DOHH2 (cell line): ENCODE data around the gene COBLL1.

Experiments
- H3F3A ChIP-seq: fragments of 200-600 bp; sonication (generic), shearing (Covaris generic); 2 replicates; pipeline ENCODE4 v1.6.0; 2016; ENCODE audit warnings: antibody characterized with exemption, mild to moderate bottlenecking; ENCODE audit not compliant: control insufficient read depth, insufficient read depth
- H3K27ac ChIP-seq: fragments of 200-600 bp; sonication (generic); 2 replicates; pipeline ENCODE4 v1.5.1; 2014; ENCODE audit warnings: low read depth, mild to moderate bottlenecking, low read length, moderate library complexity
- H3K27me3 ChIP-seq: fragments of 200-600 bp; sonication (generic); 2 replicates; pipeline ENCODE4 v1.6.1; 2014; ENCODE audit warnings: mild to moderate bottlenecking, low read length, mixed read lengths; ENCODE audit not compliant: control insufficient read depth
- H3K36me3 ChIP-seq: fragments of 200-600 bp; sonication (generic); 2 replicates; pipeline ENCODE4 v1.6.1; 2014; ENCODE audit warnings: mild to moderate bottlenecking, low read length, moderate library complexity, mixed read lengths; ENCODE audit not compliant: control insufficient read depth
- H3K4me1 ChIP-seq: fragments of 200-600 bp; sonication (generic); 2 replicates; pipeline ENCODE4 v1.6.1; 2014; ENCODE audit warnings: mild to moderate bottlenecking, low read length, mixed read lengths; ENCODE audit not compliant: control insufficient read depth
- H3K4me2 ChIP-seq: fragments of 200-600 bp; sonication (generic); 2 replicates; pipeline ENCODE4 v1.6.0; 2014; ENCODE audit warnings: mild to moderate bottlenecking, low read length, moderate library complexity
- H3K4me3 ChIP-seq: fragments of 200-600 bp; sonication (generic); 2 replicates; pipeline ENCODE4 v1.5.1; 2014; ENCODE audit warnings: mild to moderate bottlenecking, low read length, mixed read lengths
- H3K79me2 ChIP-seq: fragments of 200-600 bp; sonication (generic); 2 replicates; pipeline ENCODE4 v1.6.1; 2014; ENCODE audit warnings: mild to moderate bottlenecking, low read length, mixed read lengths; ENCODE audit not compliant: control insufficient read depth
- H3K9me2 ChIP-seq: fragments of 200-600 bp; sonication (generic); replicated peaks from 2 replicates; pipeline ENCODE4 v1.6.1; 2014; ENCODE audit warnings: mild to moderate bottlenecking, low read length, mixed read lengths; ENCODE audit not compliant: control insufficient read depth
- H3K9me3 ChIP-seq: fragments of 200-600 bp; sonication (generic); 2 replicates; pipeline ENCODE4 v1.6.1; 2014; ENCODE audit warnings: antibody characterized with exemption, low read length, mixed read lengths; ENCODE audit not compliant: control insufficient read depth, insufficient read depth
- H4K20me1 ChIP-seq: fragments of 200-600 bp; sonication (generic); 2 replicates; pipeline ENCODE4 v1.6.0; 2014; ENCODE audit warnings: low read depth, mild to moderate bottlenecking, antibody characterized with exemption, low read length, moderate library complexity; ENCODE audit not compliant: control insufficient read depth, insufficient read depth
- EZH2phosphoT487 ChIP-seq: fragments of 200-600 bp; sonication (generic); IDR thresholded peaks from 2 replicates; pipeline ENCODE4 v1.6.1; 2017; ENCODE audit warnings: borderline replicate concordance, mild to moderate bottlenecking, antibody characterized with exemption, low read length, moderate library complexity, mixed read lengths
- TF ChIP-seq, protein P1 (sequence below): fragments of 200-600 bp; sonication (generic); IDR thresholded peaks from one replicate; pipeline ENCODE4 v1.5.1; 2014; ENCODE audit warnings: antibody characterized with exemption, mild to moderate bottlenecking, low read depth, low read length; ENCODE audit not compliant: poor library complexity, severe bottlenecking

Gene COBLL1

DNA sequence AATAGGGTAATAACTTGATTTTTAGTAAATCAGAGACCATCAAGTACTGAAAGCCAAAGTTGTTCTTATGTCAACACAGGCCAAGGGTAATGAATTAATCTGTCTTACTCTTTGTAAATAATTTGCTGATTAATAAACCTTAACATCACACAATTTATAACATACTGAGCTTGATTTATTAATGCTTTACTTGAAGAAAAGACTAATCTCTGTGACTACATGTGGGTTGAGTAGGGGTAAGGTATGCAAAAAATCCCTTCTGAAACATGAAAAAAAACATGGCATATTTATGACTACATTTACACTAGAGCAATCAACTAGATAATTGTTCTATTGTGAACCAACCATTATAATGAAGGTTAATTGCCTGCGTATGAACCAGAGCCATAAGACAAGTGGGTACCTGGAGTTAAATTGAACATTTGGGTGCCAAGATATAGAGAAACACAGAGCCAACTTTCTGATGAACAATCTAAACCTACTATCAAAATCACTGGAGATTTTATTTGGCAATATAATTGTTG is 152.7 kb downstream of the COBLL1 start:
- Histone ChIP-seq H3K4me1 (no peaks in the 10 kb centered on the region), H3K27ac (no peak overlapping the region), H3K4me2 (no peak overlapping the region), H3K9me2 (no peaks in the 10 kb centered on the region), H3K36me3 (no peaks in the 10 kb centered on the region; the same call in 1 of the 2 replicates), H3K4me3 (no peak overlapping the region), H3K9me3 (no peaks in the 10 kb centered on the region), H3K79me2 (no peaks in the 10 kb centered on the region), H4K20me1 (no peaks in the 10 kb centered on the region), H3F3A (no peaks in the 10 kb centered on the region), H3K27me3 (no peaks in the 10 kb centered on the region)
- TF ChIP-seq EZH2phosphoT487, result no peak
- TF ChIP-seq, protein P1, sequence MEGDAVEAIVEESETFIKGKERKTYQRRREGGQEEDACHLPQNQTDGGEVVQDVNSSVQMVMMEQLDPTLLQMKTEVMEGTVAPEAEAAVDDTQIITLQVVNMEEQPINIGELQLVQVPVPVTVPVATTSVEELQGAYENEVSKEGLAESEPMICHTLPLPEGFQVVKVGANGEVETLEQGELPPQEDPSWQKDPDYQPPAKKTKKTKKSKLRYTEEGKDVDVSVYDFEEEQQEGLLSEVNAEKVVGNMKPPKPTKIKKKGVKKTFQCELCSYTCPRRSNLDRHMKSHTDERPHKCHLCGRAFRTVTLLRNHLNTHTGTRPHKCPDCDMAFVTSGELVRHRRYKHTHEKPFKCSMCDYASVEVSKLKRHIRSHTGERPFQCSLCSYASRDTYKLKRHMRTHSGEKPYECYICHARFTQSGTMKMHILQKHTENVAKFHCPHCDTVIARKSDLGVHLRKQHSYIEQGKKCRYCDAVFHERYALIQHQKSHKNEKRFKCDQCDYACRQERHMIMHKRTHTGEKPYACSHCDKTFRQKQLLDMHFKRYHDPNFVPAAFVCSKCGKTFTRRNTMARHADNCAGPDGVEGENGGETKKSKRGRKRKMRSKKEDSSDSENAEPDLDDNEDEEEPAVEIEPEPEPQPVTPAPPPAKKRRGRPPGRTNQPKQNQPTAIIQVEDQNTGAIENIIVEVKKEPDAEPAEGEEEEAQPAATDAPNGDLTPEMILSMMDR, result no peak

DNA sequence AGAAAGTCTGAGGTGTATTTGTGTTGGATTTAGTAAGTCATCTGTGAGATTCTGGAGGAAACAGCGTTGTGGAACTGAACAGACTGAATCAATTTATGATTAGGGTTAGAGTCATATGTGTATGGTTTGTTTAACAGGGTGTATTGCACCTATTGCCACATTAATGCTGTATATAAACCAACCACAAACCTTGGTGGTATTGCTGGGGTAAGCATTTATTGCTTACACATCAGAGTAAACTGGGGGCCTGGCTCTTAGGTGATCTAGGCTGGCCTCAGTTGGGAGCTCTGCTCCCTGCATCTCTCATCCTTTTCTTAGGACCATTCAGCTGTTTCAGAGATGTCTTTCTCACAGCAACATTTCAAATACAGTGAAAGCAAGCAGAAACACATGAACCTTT is 160.6 kb downstream of the COBLL1 start:
- Histone ChIP-seq H3F3A (no peaks in the 10 kb centered on the region), H3K4me2 (no peak overlapping the region), H3K27ac (no peak overlapping the region), H4K20me1 (no peaks in the 10 kb centered on the region), H3K79me2 (no peaks in the 10 kb centered on the region), H3K9me2 (no peaks in the 10 kb centered on the region), H3K9me3 (no peaks in the 10 kb centered on the region), H3K36me3 (no peaks in the 10 kb centered on the region), H3K4me3 (no peak overlapping the region), H3K4me1 (no peaks in the 10 kb centered on the region), H3K27me3 (no peaks in the 10 kb centered on the region)
- TF ChIP-seq, protein P1, result no peak
- no peak for TF ChIP-seq EZH2phosphoT487

DNA sequence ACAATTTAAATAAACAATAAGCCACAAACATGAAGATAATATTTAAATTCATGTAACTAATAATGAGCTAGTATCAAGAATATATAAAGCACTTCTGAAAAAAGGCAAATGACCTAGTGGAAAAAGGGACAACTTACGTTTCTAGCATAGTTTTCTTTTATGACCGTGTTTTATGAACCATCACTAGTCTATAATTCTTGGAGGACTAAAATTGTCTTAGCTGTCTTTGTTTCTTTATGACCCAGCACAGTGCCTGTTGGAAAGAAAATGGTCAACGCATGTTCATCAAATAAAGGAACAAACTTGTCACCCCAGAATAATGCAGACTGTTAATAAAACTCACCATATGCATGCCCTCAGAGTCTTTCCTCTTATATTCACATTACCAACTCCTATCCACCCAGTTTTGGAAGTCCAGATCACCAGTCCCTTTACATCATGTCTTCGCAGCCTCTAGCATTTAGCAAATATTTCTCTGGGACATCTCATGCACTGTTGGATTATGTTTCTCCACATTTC is 162.9 kb downstream of the COBLL1 start:
- Histone ChIP-seq H4K20me1 (no peaks in the 10 kb centered on the region), H3K9me2 (no peaks in the 10 kb centered on the region), H3F3A (no peaks in the 10 kb centered on the region), H3K9me3 (no peaks in the 10 kb centered on the region), H3K4me3 (no peak overlapping the region), H3K27me3 (no peaks in the 10 kb centered on the region), H3K27ac (no peak overlapping the region), H3K4me1 (no peaks in the 10 kb centered on the region), H3K4me2 (no peak overlapping the region), H3K79me2 (no peaks in the 10 kb centered on the region), H3K36me3 (no peaks in the 10 kb centered on the region)
- TF ChIP-seq, protein P1, result no peak
- TF ChIP-seq EZH2phosphoT487, result no peak
